Breast epithelium (tissue), 3 donors: ENCODE data around the gene ISLR.

Experiments
- CTCF ChIP-seq, 3 donors: fragments of 450-650 bp; IDR thresholded peaks; one replicate each; pipeline ENCODE4 v1.5.1; 2016 to 2017; ENCODE audit warnings: antibody characterized with exemption in 3 of 3, mild to moderate bottlenecking in 3 of 3, moderate library complexity in 3 of 3
- POLR2A ChIP-seq: fragments of 450-650 bp; IDR thresholded peaks from one replicate; pipeline ENCODE4 v1.6.1; 2016; ENCODE audit warnings: antibody characterized with exemption, mild to moderate bottlenecking, moderate library complexity

GRCh38 chr15:74213858-74214284, 40.4 kb downstream of the ISLR start:
- TF ChIP-seq POLR2A (no peak), CTCF (IDR thresholded peaks at IDR 0.05) (no peak)
